Left cardiac atrium (tissue), 4 donors: ENCODE results near the gene PFKL. TPM values are rescaled to one million over a fixed set of nuclear protein-coding genes. Genes with fewer than 3 reads are reported as not detected.
"Not testable (repeated sequence)": the region's sequence is repeated elsewhere in the genome, so short reads cannot be mapped to it uniquely, and the experiment has no call there.

Source experiments
- ATAC-seq, 2 donors: fragments of 200-7000 bp; cut with Tn5 transposase; one replicate each; pipeline ENCODE4 v1.9.1; 2020; ENCODE audit warnings: mild to moderate bottlenecking in 2 of 2, moderate library complexity in 2 of 2
- DNase-seq: peaks from one replicate; pipeline ENCODE4 v3.0.0-alpha.2; 2020
- intact Hi-C, 2 donors: fragments of 100-400 bp; cut with DNase I; formaldehyde crosslinking; loops; one replicate each; pipeline versions ENCODE4 v1.14.1 to v1.15.1; 2022 to 2023
- total RNA-seq, 2 donors: library from RNA; stranded (reverse); fragmentation: NEBNext Ultra II Directional; extraction: Animal tissue kit (Norgen Biotek cat#: 25700); gene quantifications; one replicate each; pipeline ENCODE4 v1.2.1, GENCODE V29; 2021
- donor health status: DM: no; HTN: yes; CAD: no.
- donor health status: DM: no; HTN: yes; CAD: no; lungs with severe emphysema.
- donor health status: DM: yes; HTN: yes; CAD: no.
- donor health status: Dilated cardiomyopathy.

The PFKL gene
- total RNA-seq, 2 donors from 2014 or later: 58.8 to 67.2 TPM

- DNase-seq (peak; percentile 12), ATAC-seq (no peak)
- intact Hi-C loops: no loop called here
Measured at GRCh38 chr21:44272284-44272858, 27.5 kb upstream of the PFKL start.

- ATAC-seq: no peak
- intact Hi-C loops: no loop called here
- peak; percentile 10 for DNase-seq
Measured at GRCh38 chr21:44273046-44273445, 26.8 kb upstream of the PFKL start.

- ATAC-seq (no peak), DNase-seq (peak; percentile 3)
- intact Hi-C loops: no loop called here
Measured at GRCh38 chr21:44275041-44275440, 24.8 kb upstream of the PFKL start.

- DNase-seq (peak; percentile 4), ATAC-seq (no peak)
- intact Hi-C loops: no loop called here
Measured at GRCh38 chr21:44279354-44280260, 20.2 kb upstream of the PFKL start.

- ATAC-seq (no peak), DNase-seq (peak; percentile 15)
- intact Hi-C loops: no loop called here
Measured at GRCh38 chr21:44281801-44282200, 18.1 kb upstream of the PFKL start.

GRCh38 chr21:44282370-44282769 is 17.5 kb upstream of the PFKL start:
- intact Hi-C loops: no loop called here
- ATAC-seq: no peak
- peak; percentile 8 for DNase-seq

- intact Hi-C loops, ATAC-seq: not testable (repeated sequence)
- DNase-seq: peak; percentile 1
Measured at GRCh38 chr21:44283211-44283785, 16.6 kb upstream of the PFKL start.

GRCh38 chr21:44283948-44284347 is 15.9 kb upstream of the PFKL start:
- ATAC-seq (no peak), DNase-seq (peak; percentile 7)
- intact Hi-C loops: no loop called here

GRCh38 chr21:44285138-44285992 is 14.5 kb upstream of the PFKL start, which contains the start of gene AIRE:
AIRE (plus strand) TSS chr21:44285876; CDS start chr21:44286007, 131 bp downstream.
- DNase-seq (peak; percentile 44), ATAC-seq (peak; percentile 48 to 60)
- intact Hi-C loops: no loop called here

GRCh38 chr21:44286086-44286715 is 13.7 kb upstream of the PFKL start:
- DNase-seq (peak; percentile 7), ATAC-seq (no peak)

GRCh38 chr21:44286716-44287632 is 12.9 kb upstream of the PFKL start:
- DNase-seq: peak; percentile 14
- no peak for ATAC-seq
- intact Hi-C loops: no loop called here

More at GRCh38 chr21:44286086-44286715, 13.7 kb upstream of the PFKL start:
- intact Hi-C loops: no loop called here

GRCh38 chr21:44288251-44289110 is 11.4 kb upstream of the PFKL start:
- DNase-seq: peak; percentile 11
- intact Hi-C loops: no loop called here
- no peak for ATAC-seq

- ATAC-seq: no peak
- peak; percentile 17 for DNase-seq
- intact Hi-C loops: no loop called here
Measured at GRCh38 chr21:44289381-44290010, 10.4 kb upstream of the PFKL start.

GRCh38 chr21:44290327-44291077 is 9.4 kb upstream of the PFKL start:
- ATAC-seq (no peak), DNase-seq (peak; percentile 10)
- intact Hi-C loops: no loop called here

- intact Hi-C loops: no loop called here
- ATAC-seq (no peak), DNase-seq (peak; percentile 20)
Measured at GRCh38 chr21:44291078-44291935, 8.5 kb upstream of the PFKL start.
